Measurements from ENCODE around the gene PTPRD. TPM values are rescaled to one million over a fixed set of nuclear protein-coding genes. Genes with fewer than 3 reads are reported as not detected.

Gene PTPRD
- total RNA-seq, 1 experiment from 2014 or later: 70.1 TPM

DNA sequence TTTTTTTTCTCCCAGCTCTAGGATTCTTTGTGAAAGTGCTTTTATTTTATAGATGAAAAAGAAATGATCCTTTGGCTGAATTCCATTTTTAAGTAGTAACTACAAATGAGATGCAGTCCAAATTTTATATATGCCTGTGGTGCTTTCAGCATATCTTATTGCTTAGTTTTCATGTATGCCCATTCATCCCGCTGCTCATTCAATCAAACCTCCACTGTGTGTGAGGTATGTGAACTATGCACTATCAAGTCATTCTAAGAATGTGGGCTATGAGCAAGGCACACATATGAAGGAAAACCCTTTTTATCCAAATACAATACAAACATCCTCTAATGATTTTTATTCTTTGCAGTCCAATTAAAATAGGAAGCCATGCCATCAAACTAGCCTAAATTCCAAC, 1744.2 kb downstream of the PTPRD start:
- Histone ChIP-seq H3K9me3 (no peaks in the 10 kb centered on the region), H3K27me3 (replicated peaks; ENCODE audit: control insufficient read depth, insufficient read depth, low read length) (no peaks in the 10 kb centered on the region), H3K4me1 (peaks cover 26% of the 10 kb centered on the region), H3K36me3 (ENCODE audit: control insufficient read depth, insufficient read depth, low read length) (no peaks in the 10 kb centered on the region), H3K4me3 (ENCODE audit: low read depth, low read length) (no peak overlapping the region)
- no peaks in the 10 kb centered on the region for H3K9me3 Mint-ChIP-seq (ENCODE audit: unreplicated experiment)
- intact Hi-C loops (cut with micrococcal nuclease; ENCODE audit: unreplicated experiment): no loop called here
- BruUV-seq (replicated peaks): no TSS peak
- H3K27me3 Mint-ChIP-seq (ENCODE audit: insufficient read depth, unreplicated experiment): no peaks in the 10 kb centered on the region
- ChIA-PET CTCF (no interaction called here), POLR2A (no interaction called here)
- H3K36me3 Mint-ChIP-seq (ENCODE audit: insufficient read depth, unreplicated experiment): no peaks in the 10 kb centered on the region
- H3K4me1 Mint-ChIP-seq (ENCODE audit: low read depth, unreplicated experiment): peaks cover 6% of the 10 kb centered on the region
- H3K27ac Mint-ChIP-seq (ENCODE audit: unreplicated experiment): peak overlapping the region; percentile 53
- TF ChIP-seq, protein P1, sequence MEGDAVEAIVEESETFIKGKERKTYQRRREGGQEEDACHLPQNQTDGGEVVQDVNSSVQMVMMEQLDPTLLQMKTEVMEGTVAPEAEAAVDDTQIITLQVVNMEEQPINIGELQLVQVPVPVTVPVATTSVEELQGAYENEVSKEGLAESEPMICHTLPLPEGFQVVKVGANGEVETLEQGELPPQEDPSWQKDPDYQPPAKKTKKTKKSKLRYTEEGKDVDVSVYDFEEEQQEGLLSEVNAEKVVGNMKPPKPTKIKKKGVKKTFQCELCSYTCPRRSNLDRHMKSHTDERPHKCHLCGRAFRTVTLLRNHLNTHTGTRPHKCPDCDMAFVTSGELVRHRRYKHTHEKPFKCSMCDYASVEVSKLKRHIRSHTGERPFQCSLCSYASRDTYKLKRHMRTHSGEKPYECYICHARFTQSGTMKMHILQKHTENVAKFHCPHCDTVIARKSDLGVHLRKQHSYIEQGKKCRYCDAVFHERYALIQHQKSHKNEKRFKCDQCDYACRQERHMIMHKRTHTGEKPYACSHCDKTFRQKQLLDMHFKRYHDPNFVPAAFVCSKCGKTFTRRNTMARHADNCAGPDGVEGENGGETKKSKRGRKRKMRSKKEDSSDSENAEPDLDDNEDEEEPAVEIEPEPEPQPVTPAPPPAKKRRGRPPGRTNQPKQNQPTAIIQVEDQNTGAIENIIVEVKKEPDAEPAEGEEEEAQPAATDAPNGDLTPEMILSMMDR (IDR thresholded peaks at IDR 0.05; ENCODE audit: insufficient read depth in 1 of 2, low read depth in 1 of 2, low read length in 1 of 2, severe bottlenecking in 1 of 2, unreplicated experiment in 1 of 2): no peak
- no peak overlapping the region for H3K4me3 Mint-ChIP-seq (ENCODE audit: unreplicated experiment)
- peak in 1 of 2 experiments; percentile 5 for DNase-seq

DNA sequence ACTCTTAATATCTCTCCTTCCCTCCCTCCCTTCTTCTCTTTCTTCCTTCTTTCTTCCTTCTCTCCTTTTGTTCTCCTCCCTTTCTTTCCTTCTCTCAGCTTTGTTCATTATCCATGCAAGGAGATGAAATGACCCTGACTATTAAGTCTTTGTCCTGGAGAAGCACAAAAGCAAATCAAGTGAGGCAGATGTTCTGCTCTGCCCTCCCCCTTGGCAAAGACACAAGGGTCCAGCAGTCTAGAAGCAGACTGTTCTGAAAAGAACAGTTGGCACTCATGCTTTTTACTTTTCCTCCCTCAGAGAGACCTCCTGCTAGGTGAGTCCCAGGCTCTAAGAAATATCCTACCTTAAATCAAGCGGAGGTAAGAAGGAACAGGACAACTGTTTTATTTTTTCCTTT, 1745.7 kb downstream of the PTPRD start:
- Mint-ChIP-seq H3K36me3 (ENCODE audit: insufficient read depth, unreplicated experiment) (no peaks in the 10 kb centered on the region), H3K27me3 (ENCODE audit: insufficient read depth, unreplicated experiment) (no peaks in the 10 kb centered on the region), H3K4me3 (ENCODE audit: unreplicated experiment) (no peak overlapping the region), H3K4me1 (ENCODE audit: low read depth, unreplicated experiment) (peaks cover 6% of the 10 kb centered on the region), H3K27ac (ENCODE audit: unreplicated experiment) (no peak overlapping the region), H3K9me3 (ENCODE audit: unreplicated experiment) (no peaks in the 10 kb centered on the region)
- ChIA-PET POLR2A (no interaction called here), CTCF (no interaction called here)
- DNase-seq: no peak
- Histone ChIP-seq H3K9me3 (no peaks in the 10 kb centered on the region), H3K4me3 (ENCODE audit: low read depth, low read length) (no peak overlapping the region), H3K36me3 (ENCODE audit: control insufficient read depth, insufficient read depth, low read length) (no peaks in the 10 kb centered on the region), H3K4me1 (peaks cover 29% of the 10 kb centered on the region), H3K27me3 (replicated peaks; ENCODE audit: control insufficient read depth, insufficient read depth, low read length) (no peaks in the 10 kb centered on the region)
- no TSS peak for BruUV-seq (replicated peaks)
- TF ChIP-seq, protein P1 (IDR thresholded peaks at IDR 0.05; ENCODE audit: insufficient read depth in 1 of 2, low read depth in 1 of 2, low read length in 1 of 2, severe bottlenecking in 1 of 2, unreplicated experiment in 1 of 2): no peak
- intact Hi-C loops (cut with micrococcal nuclease; ENCODE audit: unreplicated experiment): no loop called here

DNA sequence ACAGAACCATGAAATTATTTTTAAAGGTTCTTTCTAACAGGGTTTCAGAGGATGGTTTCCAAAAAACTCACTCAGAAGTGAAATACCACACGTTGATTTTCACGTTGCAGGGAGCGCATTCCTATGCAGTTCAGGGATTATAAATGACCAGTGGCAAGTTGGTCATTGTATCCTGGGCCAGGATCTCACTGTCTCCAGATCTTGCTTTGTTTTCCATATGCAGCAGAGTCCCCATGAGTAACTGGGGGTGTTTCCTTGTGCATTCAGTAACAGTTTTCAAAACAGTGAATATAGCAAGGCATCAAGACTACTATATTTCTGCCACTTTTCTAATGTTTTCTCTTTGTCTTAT, 1748.3 kb downstream of the PTPRD start:
- intact Hi-C loops (cut with micrococcal nuclease; ENCODE audit: unreplicated experiment): no loop called here
- no peak for DNase-seq
- no peaks in the 10 kb centered on the region for H3K36me3 ChIP-seq (ENCODE audit: control insufficient read depth, insufficient read depth, low read length)
- Mint-ChIP-seq H3K27ac (ENCODE audit: unreplicated experiment) (peak overlapping the region; percentile 75), H3K36me3 (ENCODE audit: insufficient read depth, unreplicated experiment) (no peaks in the 10 kb centered on the region), H3K4me3 (ENCODE audit: unreplicated experiment) (peak overlapping the region; percentile 39), H3K9me3 (ENCODE audit: unreplicated experiment) (no peaks in the 10 kb centered on the region), H3K27me3 (ENCODE audit: insufficient read depth, unreplicated experiment) (no peaks in the 10 kb centered on the region), H3K4me1 (ENCODE audit: low read depth, unreplicated experiment) (peaks cover 6% of the 10 kb centered on the region)
- BruUV-seq (replicated peaks): no TSS peak
- H3K4me3 ChIP-seq (ENCODE audit: low read depth, low read length): no peak overlapping the region
- POLR2A ChIA-PET: no interaction called here
- H3K9me3 ChIP-seq: no peaks in the 10 kb centered on the region
- CTCF ChIA-PET: no interaction called here
- H3K4me1 ChIP-seq: peaks cover 29% of the 10 kb centered on the region
- TF ChIP-seq, protein P1 (IDR thresholded peaks at IDR 0.05; ENCODE audit: insufficient read depth in 1 of 2, low read depth in 1 of 2, low read length in 1 of 2, severe bottlenecking in 1 of 2, unreplicated experiment in 1 of 2): no peak
- no peaks in the 10 kb centered on the region for H3K27me3 ChIP-seq (replicated peaks; ENCODE audit: control insufficient read depth, insufficient read depth, low read length)
